Chondrocyte (in vitro differentiated cells): Measurements from ENCODE around the gene ABI3BP. TPM values are rescaled to one million over a fixed set of nuclear protein-coding genes. Genes with fewer than 3 reads are reported as not detected.

Experiments used
- DNase-seq: peaks from one replicate; pipeline ENCODE4 v3.0.0; 2021; ENCODE audit warnings: mixed read lengths, low spot score
- H3K27ac Mint-ChIP-seq: one replicate; pipeline ENCODE4 v1.8.0; 2021; ENCODE audit warnings: mild to moderate bottlenecking, moderate library complexity, mixed read lengths; ENCODE audit not compliant: unreplicated experiment
- H3K27me3 Mint-ChIP-seq: 2 replicates; pipeline ENCODE4 v1.8.0; 2021; ENCODE audit warnings: low read depth, mixed read lengths
- H3K36me3 Mint-ChIP-seq: 2 replicates; pipeline ENCODE4 v1.8.0; 2021; ENCODE audit warnings: low read depth, mixed read lengths
- H3K4me1 Mint-ChIP-seq: 2 replicates; pipeline ENCODE4 v1.8.0; 2021; ENCODE audit warnings: low read depth, mild to moderate bottlenecking, mixed read lengths
- H3K4me3 Mint-ChIP-seq: one replicate; pipeline ENCODE4 v1.8.0; 2021; ENCODE audit warnings: mild to moderate bottlenecking, moderate library complexity, mixed read lengths; ENCODE audit not compliant: unreplicated experiment
- H3K9me3 Mint-ChIP-seq: 2 replicates; pipeline ENCODE4 v1.8.0; 2021; ENCODE audit warnings: low read depth, mixed read lengths
- CTCF ChIP-seq: fragments of 200-600 bp; sonication (generic); IDR thresholded peaks from 2 replicates; pipeline ENCODE4 v1.5.0; 2021; ENCODE audit warnings: antibody characterized with exemption, mild to moderate bottlenecking, moderate library complexity
- total RNA-seq: library from RNA; stranded (reverse); gene quantifications from 3 replicates; pipeline ENCODE4 v1.2.1, GENCODE V29; 2021

Gene ABI3BP
- total RNA-seq, 1 donor from 2014 or later: 10.2 TPM

DNA sequence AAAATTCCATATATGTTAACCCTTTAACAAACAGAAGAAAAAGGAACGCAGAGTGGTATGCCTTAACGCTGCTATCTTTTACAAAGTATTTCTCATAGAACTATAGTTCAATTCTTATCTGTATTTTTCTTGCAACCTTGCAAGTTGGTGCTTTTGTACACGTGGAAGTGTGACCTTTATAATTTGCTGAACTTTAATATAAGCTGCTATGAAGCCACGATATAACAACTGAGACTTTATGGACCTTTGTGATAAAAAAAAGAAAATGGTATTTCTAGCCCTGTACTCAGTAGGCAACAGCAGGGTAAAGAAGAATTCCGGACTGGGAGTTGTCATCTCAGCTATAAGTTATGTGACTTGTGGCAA is 290.3 kb downstream of the ABI3BP start:
- peaks cover 24% of the 10 kb centered on the region for H3K27me3 Mint-ChIP-seq
- DNase-seq: no peak
- no peaks in the 10 kb centered on the region for H3K36me3 Mint-ChIP-seq
- no peaks in the 10 kb centered on the region for H3K4me1 Mint-ChIP-seq
- H3K9me3 Mint-ChIP-seq: no peaks in the 10 kb centered on the region
- H3K27ac Mint-ChIP-seq: no peak overlapping the region
- TF ChIP-seq CTCF: no peak
- no peak overlapping the region for H3K4me3 Mint-ChIP-seq

- TF ChIP-seq CTCF: no peak
- Mint-ChIP-seq H3K4me3 (no peak overlapping the region), H3K9me3 (no peaks in the 10 kb centered on the region), H3K4me1 (peaks cover under 1% of the 10 kb centered on the region), H3K27me3 (peaks cover 26% of the 10 kb centered on the region), H3K36me3 (no peaks in the 10 kb centered on the region), H3K27ac (no peak overlapping the region)
- DNase-seq: no peak
Observed at GRCh38 chr3:100702082-100702979, 290.9 kb downstream of the ABI3BP start.

GRCh38 chr3:100700708-100701107 is 292.5 kb downstream of the ABI3BP start:
- peaks cover 26% of the 10 kb centered on the region for H3K27me3 Mint-ChIP-seq
- peaks cover 10% of the 10 kb centered on the region for H3K4me1 Mint-ChIP-seq
- H3K4me3 Mint-ChIP-seq: no peak overlapping the region
- no peak for DNase-seq
- H3K27ac Mint-ChIP-seq: no peak overlapping the region
- no peaks in the 10 kb centered on the region for H3K9me3 Mint-ChIP-seq
- no peak for TF ChIP-seq CTCF
- no peaks in the 10 kb centered on the region for H3K36me3 Mint-ChIP-seq
